Fibroblast of the aortic adventitia (primary cell): ENCODE results near the gene TNXB. TPM values are rescaled to one million over a fixed set of nuclear protein-coding genes. Genes with fewer than 3 reads are reported as not detected.

Experiments
- DNase-seq: peaks from one replicate; pipeline ENCODE4 v3.0.0-alpha.2; 2010; ENCODE audit warnings: low read depth
- H3K4me3 ChIP-seq: 2 replicates; pipeline ENCODE4 v1.5.1; 2011; ENCODE audit warnings: low read depth, mild to moderate bottlenecking, control low read depth, low read length, moderate library complexity
- total RNA-seq: library from RNA; depleted of rRNA; stranded (reverse); fragments of >200 nt; gene quantifications from 2 replicates; pipeline ENCODE4 v1.2.3, GENCODE V29; 2012; ENCODE audit warnings: low replicate concordance
- TF ChIP-seq, protein P1 (sequence below): IDR thresholded peaks from 2 replicates; pipeline ENCODE4 v1.5.1; 2011; ENCODE audit warnings: mild to moderate bottlenecking, low read length, control low read depth, inconsistent platforms; ENCODE audit not compliant: insufficient read depth

Gene TNXB
- total RNA-seq: 54.0 and 315 TPM in 2 replicates

- TF ChIP-seq, protein P1, sequence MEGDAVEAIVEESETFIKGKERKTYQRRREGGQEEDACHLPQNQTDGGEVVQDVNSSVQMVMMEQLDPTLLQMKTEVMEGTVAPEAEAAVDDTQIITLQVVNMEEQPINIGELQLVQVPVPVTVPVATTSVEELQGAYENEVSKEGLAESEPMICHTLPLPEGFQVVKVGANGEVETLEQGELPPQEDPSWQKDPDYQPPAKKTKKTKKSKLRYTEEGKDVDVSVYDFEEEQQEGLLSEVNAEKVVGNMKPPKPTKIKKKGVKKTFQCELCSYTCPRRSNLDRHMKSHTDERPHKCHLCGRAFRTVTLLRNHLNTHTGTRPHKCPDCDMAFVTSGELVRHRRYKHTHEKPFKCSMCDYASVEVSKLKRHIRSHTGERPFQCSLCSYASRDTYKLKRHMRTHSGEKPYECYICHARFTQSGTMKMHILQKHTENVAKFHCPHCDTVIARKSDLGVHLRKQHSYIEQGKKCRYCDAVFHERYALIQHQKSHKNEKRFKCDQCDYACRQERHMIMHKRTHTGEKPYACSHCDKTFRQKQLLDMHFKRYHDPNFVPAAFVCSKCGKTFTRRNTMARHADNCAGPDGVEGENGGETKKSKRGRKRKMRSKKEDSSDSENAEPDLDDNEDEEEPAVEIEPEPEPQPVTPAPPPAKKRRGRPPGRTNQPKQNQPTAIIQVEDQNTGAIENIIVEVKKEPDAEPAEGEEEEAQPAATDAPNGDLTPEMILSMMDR: no peak
- H3K4me3 ChIP-seq: peak within 1 kb of the TSS; percentile 69
- DNase-seq: no peak
Measured at GRCh38 chr6:32109114-32109764, at the start of gene TNXB. TSS of gene TNXB (minus strand) at chr6:32109338. CDS start at chr6:32098198, 11,140 bp downstream.

GRCh38 chr6:32158052-32158451 is 48.9 kb upstream of the TNXB start:
- TF ChIP-seq, protein P1: no peak
- H3K4me3 ChIP-seq: no peak overlapping the region
- no peak for DNase-seq

- no peak overlapping the region for H3K4me3 ChIP-seq
- TF ChIP-seq, protein P1: no peak
- no peak for DNase-seq
Measured at GRCh38 chr6:32156891-32157290, 47.8 kb upstream of the TNXB start.

- peak; percentile 64 for DNase-seq
Measured at GRCh38 chr6:32154514-32155161, 45.5 kb upstream of the TNXB start.

GRCh38 chr6:32153564-32154513 is 44.7 kb upstream of the TNXB start, which contains the start of gene PPT2:
TSS of gene PPT2 (plus strand) at chr6:32154141. CDS start at chr6:32154595, 454 bp downstream.
- TF ChIP-seq, protein P1: peak; percentile 45
- DNase-seq: peak; percentile 91
- peak within 1 kb of the TSS; percentile 75 for H3K4me3 ChIP-seq

More at GRCh38 chr6:32154514-32155161, 45.5 kb upstream of the TNXB start:
- TF ChIP-seq, protein P1: peak; percentile 53
- peak overlapping the region; percentile 75 for H3K4me3 ChIP-seq

DNA sequence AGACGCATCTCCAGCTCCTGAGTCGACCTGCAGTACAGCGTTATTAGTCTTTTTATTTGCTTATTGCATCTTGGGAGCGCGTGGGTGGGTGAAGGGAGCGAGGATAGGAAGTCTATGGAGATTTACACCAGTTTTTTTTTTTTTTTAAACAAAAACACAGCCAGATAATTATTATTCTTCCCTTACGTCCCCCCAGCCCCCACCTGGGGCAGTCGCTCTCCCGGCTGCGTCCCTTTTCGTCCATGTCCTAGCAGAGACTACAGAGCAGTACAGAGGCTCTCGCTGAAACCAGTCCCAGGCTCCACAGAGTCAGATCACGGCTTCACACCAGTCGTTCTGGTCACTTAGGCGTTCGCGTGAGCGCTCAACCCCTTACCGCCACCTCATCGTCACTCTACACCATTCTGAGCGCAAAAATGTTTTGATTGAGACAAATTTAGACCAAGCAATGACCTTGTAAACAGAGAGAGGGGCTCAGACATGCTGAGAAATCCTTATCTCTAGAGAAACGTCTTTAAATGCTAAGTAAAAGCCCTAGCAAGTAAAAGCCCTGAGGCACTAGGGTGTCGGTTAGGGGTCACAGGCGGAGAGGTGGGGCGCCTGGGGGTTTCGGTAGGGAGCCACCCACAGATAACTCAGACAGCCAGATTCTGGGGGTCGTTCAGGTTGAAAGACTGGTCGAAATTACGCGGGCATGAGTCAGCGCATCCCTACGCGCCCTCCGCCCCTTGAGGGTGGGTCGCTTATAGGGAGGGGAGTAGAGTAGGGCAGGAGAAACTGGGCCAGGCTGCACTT is 43.8 kb upstream of the TNXB start:
- TF ChIP-seq, protein P1: no peak
- DNase-seq: peak; percentile 35
- H3K4me3 ChIP-seq: peak overlapping the region; percentile 75
